Calu3 (cell line): ENCODE data around the gene CACNG7. TPM values are rescaled to one million over a fixed set of nuclear protein-coding genes. Genes with fewer than 3 reads are reported as not detected.

ENCODE experiments used
- BruUV-seq: library from RNA; stranded (reverse); fragments of 400-500 nt; replicated peaks from 2 replicates; lab custom pipeline; 2021; lab: Mats Ljungman, UMichigan
- CTCF ChIA-PET: fragments of 300-600 bp; sonication (Branson Sonifier 250); formaldehyde crosslinking; loops from one replicate; lab custom pipeline; 2022; ENCODE audit warnings: antibody characterized with exemption; lab: Charles Lee
- DNase-seq: peaks from one replicate; pipeline ENCODE4 v3.0.0; 2022
- H3K27ac Mint-ChIP-seq: one replicate; pipeline ENCODE4 v1.8.0; 2022; ENCODE audit warnings: mixed read lengths; ENCODE audit not compliant: unreplicated experiment
- H3K27me3 Mint-ChIP-seq: one replicate; pipeline ENCODE4 v1.8.0; 2022; ENCODE audit warnings: mixed read lengths; ENCODE audit not compliant: unreplicated experiment
- H3K36me3 Mint-ChIP-seq: one replicate; pipeline ENCODE4 v1.8.0; 2022; ENCODE audit warnings: mild to moderate bottlenecking, moderate library complexity, mixed read lengths; ENCODE audit not compliant: insufficient read depth, unreplicated experiment
- H3K4me1 Mint-ChIP-seq: one replicate; pipeline ENCODE4 v1.8.0; 2022; ENCODE audit warnings: mild to moderate bottlenecking, low read depth, mixed read lengths; ENCODE audit not compliant: unreplicated experiment
- H3K4me3 Mint-ChIP-seq: one replicate; pipeline ENCODE4 v1.8.0; 2022; ENCODE audit warnings: mild to moderate bottlenecking, low read depth, moderate library complexity, mixed read lengths; ENCODE audit not compliant: unreplicated experiment
- H3K9me3 Mint-ChIP-seq: one replicate; pipeline ENCODE4 v1.8.0; 2022; ENCODE audit warnings: low read depth, mixed read lengths; ENCODE audit not compliant: unreplicated experiment
- CTCF ChIP-seq: fragments of 200-600 bp; IDR thresholded peaks from one replicate; pipeline ENCODE4 v1.8.0; 2022; ENCODE audit warnings: antibody characterized with exemption; ENCODE audit not compliant: unreplicated experiment
- intact Hi-C: fragments of 100-400 bp; cut with micrococcal nuclease; formaldehyde crosslinking; loops from one replicate; pipeline ENCODE4 v1.10.0; 2022; ENCODE audit not compliant: unreplicated experiment
- total RNA-seq: library from RNA; stranded (reverse); gene quantifications from 2 replicates; pipeline ENCODE4 v1.2.3, GENCODE V29; 2022

Gene CACNG7
- total RNA-seq, 1 experiment from 2014 or later: not detected

DNA sequence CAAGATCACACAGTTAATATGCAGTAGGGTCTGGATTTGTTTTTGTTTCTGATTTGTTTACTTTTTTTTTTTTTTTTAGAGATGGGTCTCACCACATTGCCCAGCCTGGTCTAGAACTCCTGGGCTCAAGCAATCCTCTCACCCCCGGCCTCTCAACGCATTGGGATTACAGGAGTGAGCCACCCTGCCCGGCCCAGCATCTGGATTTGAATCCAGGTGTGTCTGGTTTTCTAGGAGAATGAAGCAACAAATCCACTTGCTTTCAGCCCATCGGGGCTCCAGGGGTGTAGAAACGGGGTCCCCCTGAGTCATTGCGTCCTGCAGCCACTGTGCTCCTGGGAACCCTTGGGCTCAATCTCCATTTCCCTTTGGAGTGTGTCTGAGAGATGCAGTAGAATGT is 60.3 kb downstream of the CACNG7 start:
- H3K9me3 Mint-ChIP-seq: no peaks in the 10 kb centered on the region
- BruUV-seq: no TSS peak
- no peak overlapping the region for H3K4me3 Mint-ChIP-seq
- H3K4me1 Mint-ChIP-seq: peaks cover 12% of the 10 kb centered on the region
- no peak overlapping the region for H3K27ac Mint-ChIP-seq
- peaks cover 5% of the 10 kb centered on the region for H3K36me3 Mint-ChIP-seq
- no peak for TF ChIP-seq CTCF
- intact Hi-C loops: no loop called here
- H3K27me3 Mint-ChIP-seq: peaks cover 32% of the 10 kb centered on the region
- DNase-seq: no peak
- CTCF ChIA-PET: no interaction called here

DNA sequence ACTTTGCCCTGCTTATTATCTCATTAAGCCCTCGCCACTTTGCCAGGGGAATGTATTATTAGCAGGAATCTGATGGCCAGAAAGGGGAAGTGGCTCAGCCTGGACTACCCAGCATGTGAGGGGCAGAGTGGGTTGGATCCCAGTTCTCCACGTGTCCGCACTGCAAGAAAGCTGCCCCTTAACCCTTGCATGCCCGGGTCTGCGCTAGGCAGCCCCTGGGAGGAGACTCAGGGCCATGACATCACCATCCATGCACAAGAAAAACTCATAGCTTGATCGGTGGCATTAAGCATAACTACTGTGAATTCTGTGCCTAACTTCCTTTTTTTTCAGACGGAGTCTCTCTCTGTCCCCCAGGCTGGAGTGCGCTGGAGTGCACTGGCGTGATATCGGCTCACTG is 62.6 kb downstream of the CACNG7 start:
- TF ChIP-seq CTCF: no peak
- Mint-ChIP-seq H3K4me1 (no peaks in the 10 kb centered on the region), H3K9me3 (no peaks in the 10 kb centered on the region), H3K36me3 (peaks cover 6% of the 10 kb centered on the region), H3K4me3 (no peak overlapping the region), H3K27me3 (peaks cover 12% of the 10 kb centered on the region), H3K27ac (no peak overlapping the region)
- CTCF ChIA-PET: interaction anchor here (0.7 kb wide), 1 partner anchor 9 kb away, joined by 4 read pairs; no protein-coding TSS in a partner anchor
- BruUV-seq: no TSS peak
- no peak for DNase-seq
- intact Hi-C loops: no loop called here

DNA sequence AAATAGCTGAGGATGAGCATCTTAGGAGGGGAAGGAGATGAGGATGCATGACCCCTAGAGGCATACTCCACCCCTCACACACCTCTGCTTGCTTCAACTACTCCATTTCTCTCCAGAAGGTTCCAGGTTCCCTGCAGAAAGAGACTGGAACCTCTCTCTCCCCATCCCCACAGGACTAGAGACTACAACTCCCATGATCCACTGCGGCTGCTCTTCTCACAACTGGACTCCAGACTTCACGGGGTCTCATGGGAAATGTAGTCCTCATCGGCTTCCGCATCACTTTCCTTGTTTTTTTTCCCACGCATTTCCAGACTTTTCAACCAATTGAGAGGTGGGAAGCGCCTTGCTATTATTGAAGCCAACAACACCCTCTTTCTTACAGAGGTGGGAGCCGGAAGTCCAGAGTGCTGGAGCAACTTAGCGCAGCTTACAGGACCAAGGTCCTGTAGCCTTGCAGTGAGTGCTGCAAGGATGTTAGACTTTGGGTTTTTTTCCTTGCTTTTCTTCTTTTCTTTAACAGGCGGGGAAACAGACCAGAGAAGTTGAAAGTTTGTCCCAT is 68.4 kb downstream of the CACNG7 start:
- TF ChIP-seq CTCF: no peak
- Mint-ChIP-seq H3K9me3 (no peaks in the 10 kb centered on the region), H3K4me1 (peaks cover 31% of the 10 kb centered on the region), H3K36me3 (peaks cover 57% of the 10 kb centered on the region), H3K27me3 (no peaks in the 10 kb centered on the region), H3K27ac (peak overlapping the region; percentile 35), H3K4me3 (no peak overlapping the region)
- intact Hi-C loops: no loop called here
- DNase-seq: peak; percentile 72
- no TSS peak for BruUV-seq
- CTCF ChIA-PET: no interaction called here

- intact Hi-C loops: no loop called here
- peaks cover 31% of the 10 kb centered on the region for H3K4me1 Mint-ChIP-seq
- H3K4me3 Mint-ChIP-seq: no peak overlapping the region
- no peaks in the 10 kb centered on the region for H3K27me3 Mint-ChIP-seq
- TSS peak; percentile 47 for BruUV-seq
- DNase-seq: no peak
- peak overlapping the region; percentile 96 for H3K27ac Mint-ChIP-seq
- CTCF ChIA-PET: no interaction called here
- no peak for TF ChIP-seq CTCF
- peaks cover 57% of the 10 kb centered on the region for H3K36me3 Mint-ChIP-seq
- H3K9me3 Mint-ChIP-seq: no peaks in the 10 kb centered on the region
These were observed 69.1 kb downstream of the CACNG7 start for GRCh38 chr19:53977991-53978731.
